SK-N-SH treated with all-trans-retinoic acid at 6 μM for 48 hours (cell line): ENCODE data around the gene CEP128.

Source experiments
- ATAC-seq: fragments of 200-7000 bp; cut with Tn5 transposase; 3 replicates; pipeline ENCODE4 v1.9.1; 2020; ENCODE audit warnings: mild to moderate bottlenecking, moderate library complexity
- CREB5 ChIP-seq: fragments of 250-450 bp; sonication (Bioruptor Pico); IDR thresholded peaks from 2 replicates; pipeline ENCODE4 v1.5.1; 2020; ENCODE audit warnings: low read depth, mild to moderate bottlenecking, moderate library complexity
- CSDC2 ChIP-seq: fragments of 250-450 bp; sonication (Bioruptor Pico); IDR thresholded peaks from 2 replicates; pipeline ENCODE4 v1.5.0; 2020; ENCODE audit warnings: mild to moderate bottlenecking, moderate library complexity
- CSRNP3 ChIP-seq: fragments of 250-450 bp; sonication (Bioruptor Pico); IDR thresholded peaks from 2 replicates; pipeline ENCODE4 v1.5.1; 2021; ENCODE audit warnings: mild to moderate bottlenecking, moderate library complexity
- ESRRG ChIP-seq: fragments of 250-450 bp; sonication (Bioruptor Pico); IDR thresholded peaks from 2 replicates; pipeline ENCODE4 v1.6.1; 2021; ENCODE audit warnings: mild to moderate bottlenecking
- GLIS3 ChIP-seq: fragments of 250-450 bp; sonication (Bioruptor Pico); IDR thresholded peaks from 2 replicates; pipeline ENCODE4 v1.5.0; 2020; ENCODE audit warnings: mild to moderate bottlenecking, moderate library complexity
- ISL1 ChIP-seq: fragments of 250-450 bp; sonication (Bioruptor Pico); IDR thresholded peaks from 2 replicates; pipeline ENCODE4 v2.1.2; 2022; ENCODE audit warnings: mild to moderate bottlenecking, moderate library complexity
- OSR1 ChIP-seq: fragments of 250-450 bp; sonication (Bioruptor Pico); IDR thresholded peaks from 2 replicates; pipeline ENCODE4 v1.8.0; 2022; ENCODE audit warnings: moderate library complexity, mild to moderate bottlenecking, inconsistent platforms
- PATZ1 ChIP-seq: fragments of 250-450 bp; sonication (Bioruptor Pico); IDR thresholded peaks from 2 replicates; pipeline ENCODE4 v1.8.0; 2020; ENCODE audit warnings: mild to moderate bottlenecking, moderate library complexity, borderline replicate concordance
- POU6F1 ChIP-seq: fragments of 250-450 bp; sonication (Bioruptor Pico); IDR thresholded peaks from 2 replicates; pipeline ENCODE4 v1.8.0; 2021; ENCODE audit warnings: low read depth, mild to moderate bottlenecking, moderate library complexity, borderline replicate concordance
- PPARA ChIP-seq: fragments of 250-450 bp; sonication (Bioruptor Pico); IDR thresholded peaks from 2 replicates; pipeline ENCODE4 v1.5.0; 2020; ENCODE audit warnings: mild to moderate bottlenecking, borderline replicate concordance
- SNAI2 ChIP-seq: fragments of 250-450 bp; sonication (Bioruptor Pico); IDR thresholded peaks from 2 replicates; pipeline ENCODE4 v1.5.0; 2020; ENCODE audit warnings: mild to moderate bottlenecking, moderate library complexity
- TCF4 ChIP-seq: fragments of 250-450 bp; sonication (Bioruptor Pico); IDR thresholded peaks from 2 replicates; pipeline ENCODE4 v1.8.0; 2021; ENCODE audit warnings: mild to moderate bottlenecking, moderate library complexity, borderline replicate concordance
- TOX ChIP-seq: fragments of 250-450 bp; sonication (Bioruptor Pico); IDR thresholded peaks from 2 replicates; pipeline ENCODE4 v1.8.0; 2021; ENCODE audit warnings: mild to moderate bottlenecking, moderate library complexity, borderline replicate concordance
- TSHZ2 ChIP-seq: fragments of 250-450 bp; sonication (Bioruptor Pico); IDR thresholded peaks from 2 replicates; pipeline ENCODE4 v1.5.0; 2020; ENCODE audit warnings: mild to moderate bottlenecking, moderate library complexity
- ZC3H10 ChIP-seq: fragments of 250-450 bp; sonication (Bioruptor Pico); IDR thresholded peaks from 2 replicates; pipeline ENCODE4 v1.5.1; 2021; ENCODE audit warnings: mild to moderate bottlenecking, moderate library complexity
- ZFP3 ChIP-seq: fragments of 250-450 bp; sonication (Bioruptor Pico); IDR thresholded peaks from 2 replicates; pipeline ENCODE4 v1.5.0; 2020; ENCODE audit warnings: mild to moderate bottlenecking, moderate library complexity
- ZFP30 ChIP-seq: fragments of 450-650 bp; formaldehyde crosslinking; IDR thresholded peaks from 2 replicates; pipeline ENCODE4 v1.5.0; 2022; ENCODE audit warnings: mild to moderate bottlenecking, moderate library complexity
- ZNF565 ChIP-seq: fragments of 450-650 bp; formaldehyde crosslinking; conservative IDR thresholded peaks from 2 replicates; pipeline ENCODE4 v1.5.0; 2020; ENCODE audit warnings: low read depth, mild to moderate bottlenecking, moderate library complexity
- ZNF70 ChIP-seq: fragments of 450-650 bp; formaldehyde crosslinking; IDR thresholded peaks from 2 replicates; pipeline ENCODE4 v1.5.0; 2020; ENCODE audit warnings: mild to moderate bottlenecking, moderate library complexity
- ZNF8 ChIP-seq: fragments of 450-650 bp; formaldehyde crosslinking; IDR thresholded peaks from 2 replicates; pipeline ENCODE4 v1.5.0; 2020; ENCODE audit warnings: mild to moderate bottlenecking, moderate library complexity

The CEP128 gene

GRCh38 chr14:80780500-80780899, 161.0 kb downstream of the CEP128 start:
- TF ChIP-seq ZNF8 (CRISPR knock-in tag) = no peak
- no peak for ATAC-seq

- TF ChIP-seq PPARA (CRISPR knock-in tag) = no peak
- no peak for TF ChIP-seq CSRNP3
- TF ChIP-seq ZFP30 (CRISPR knock-in tag) = no peak
- TF ChIP-seq ISL1 (CRISPR knock-in tag) = no peak
- no peak for TF ChIP-seq TCF4
- TF ChIP-seq OSR1 (CRISPR knock-in tag) = no peak
- TF ChIP-seq TSHZ2 (CRISPR knock-in tag) = no peak
- no peak for TF ChIP-seq ZNF565 (CRISPR knock-in tag)
- TF ChIP-seq ZFP3 = no peak
- no peak for TF ChIP-seq ZC3H10 (CRISPR knock-in tag)
- TF ChIP-seq ZNF70 (CRISPR knock-in tag) = no peak
- no peak for TF ChIP-seq POU6F1 (CRISPR knock-in tag)
- TF ChIP-seq GLIS3 (CRISPR knock-in tag) = no peak
- no peak for TF ChIP-seq ESRRG (CRISPR knock-in tag)
- ATAC-seq = no peak
Observed at GRCh38 chr14:80776657-80777056, 164.9 kb downstream of the CEP128 start.

- ATAC-seq = no peak
- TF ChIP-seq ZNF8 (CRISPR knock-in tag) (no peak), PATZ1 (no peak), SNAI2 (CRISPR knock-in tag) (no peak), ZFP3 (no peak), GLIS3 (CRISPR knock-in tag) (no peak), CSDC2 (no peak), TCF4 (no peak), POU6F1 (CRISPR knock-in tag) (no peak), ZC3H10 (CRISPR knock-in tag) (no peak), PPARA (CRISPR knock-in tag) (no peak)
Observed at GRCh38 chr14:80776186-80776585, 165.4 kb downstream of the CEP128 start.

GRCh38 chr14:80772504-80772903, 169.0 kb downstream of the CEP128 start:
- no peak for ATAC-seq
- TF ChIP-seq TCF4 (no peak), PATZ1 (no peak), GLIS3 (CRISPR knock-in tag) (no peak), ZFP3 (no peak), ZC3H10 (CRISPR knock-in tag) (no peak), CREB5 (CRISPR knock-in tag) (no peak), POU6F1 (CRISPR knock-in tag) (no peak), TOX (CRISPR knock-in tag) (no peak), CSRNP3 (no peak)
